Measurements from ENCODE around the gene COX5B.

The COX5B gene

GRCh38 chr2:97653874-97654273 lies 8.0 kb downstream of the COX5B start:
- H3K27me3 ChIP-seq (replicated peaks in 2 of 5; ENCODE audit: control insufficient read depth in 4 of 5, insufficient read depth in 5 of 5, low read length in 4 of 5) = no peaks in the 10 kb centered on the region
- no peak for DNase-seq
- H3K27ac ChIP-seq (ENCODE audit: insufficient read depth in 1 of 2, low read depth in 1 of 2, low read length in 2 of 2, poor library complexity in 1 of 2, severe bottlenecking in 2 of 2) = no peak overlapping the region
- POLR2A ChIA-PET = no interaction called here
- no peaks in the 10 kb centered on the region for H3K4me1 ChIP-seq (ENCODE audit: control extremely low read depth in 1 of 4, control insufficient read depth in 4 of 4, insufficient read depth in 4 of 4, low read length in 3 of 4)
- peaks cover 9 to 64% (median 58%) of the 10 kb centered on the region in 4 experiments for H3K36me3 ChIP-seq (ENCODE audit: control insufficient read depth in 4 of 4, insufficient read depth in 4 of 4, low read length in 3 of 4)
- WGBS (ENCODE audit: insufficient coverage) = no CpG with 5 or more reads among the region's 1 CpG
- CTCF ChIA-PET = interaction anchor here (1.0 to 1.8 kb wide), 5 partner anchors 8 to 63 kb away, joined by 4 to 9 read pairs (median 5); partner anchors contain the start of gene ACTR1B
- no peak overlapping the region for H3K4me3 ChIP-seq (ENCODE audit: control insufficient read depth in 1 of 7, extremely low read depth in 1 of 7, insufficient read depth in 4 of 7, low read depth in 2 of 7, low read length in 6 of 7)
- peaks cover 0 to 20% (median 7%) of the 10 kb centered on the region in 5 experiments for H3K9me3 ChIP-seq (ENCODE audit: control extremely low read depth in 1 of 5, control insufficient read depth in 4 of 5, insufficient read depth in 2 of 5, low read depth in 1 of 5, low read length in 4 of 5)

GRCh38 chr2:97654309-97654708 lies 8.4 kb downstream of the COX5B start:
- Histone ChIP-seq H3K9me3 (ENCODE audit: control extremely low read depth in 1 of 5, control insufficient read depth in 4 of 5, insufficient read depth in 2 of 5, low read depth in 1 of 5, low read length in 4 of 5) (peaks cover 0 to 20% (median 7%) of the 10 kb centered on the region in 5 experiments), H3K27me3 (replicated peaks in 2 of 5; ENCODE audit: control insufficient read depth in 4 of 5, insufficient read depth in 5 of 5, low read length in 4 of 5) (no peaks in the 10 kb centered on the region), H3K4me3 (ENCODE audit: control insufficient read depth in 1 of 7, extremely low read depth in 1 of 7, insufficient read depth in 4 of 7, low read depth in 2 of 7, low read length in 6 of 7) (no peak overlapping the region), H3K4me1 (ENCODE audit: control extremely low read depth in 1 of 4, control insufficient read depth in 4 of 4, insufficient read depth in 4 of 4, low read length in 3 of 4) (no peaks in the 10 kb centered on the region), H3K27ac (ENCODE audit: insufficient read depth in 1 of 2, low read depth in 1 of 2, low read length in 2 of 2, poor library complexity in 1 of 2, severe bottlenecking in 2 of 2) (no peak overlapping the region), H3K36me3 (ENCODE audit: control insufficient read depth in 4 of 4, insufficient read depth in 4 of 4, low read length in 3 of 4) (peaks cover 7 to 64% (median 57%) of the 10 kb centered on the region in 4 experiments)
- 96% methylated on average over 5 of the region's 5 CpGs for WGBS (ENCODE audit: insufficient coverage)
- no peak for DNase-seq
- POLR2A ChIA-PET = no interaction called here
- CTCF ChIA-PET = interaction anchor here (1.1 to 1.8 kb wide), 4 partner anchors 8 to 63 kb away, joined by 4 to 9 read pairs (median 6); partner anchors contain the start of gene ACTR1B

GRCh38 chr2:97654791-97655190 lies 8.9 kb downstream of the COX5B start:
- peaks cover 0 to 20% (median 7%) of the 10 kb centered on the region in 5 experiments for H3K9me3 ChIP-seq (ENCODE audit: control extremely low read depth in 1 of 5, control insufficient read depth in 4 of 5, insufficient read depth in 2 of 5, low read depth in 1 of 5, low read length in 4 of 5)
- H3K4me1 ChIP-seq (ENCODE audit: control extremely low read depth in 1 of 4, control insufficient read depth in 4 of 4, insufficient read depth in 4 of 4, low read length in 3 of 4) = no peaks in the 10 kb centered on the region
- H3K4me3 ChIP-seq (ENCODE audit: control insufficient read depth in 1 of 7, extremely low read depth in 1 of 7, insufficient read depth in 4 of 7, low read depth in 2 of 7, low read length in 6 of 7) = no peak overlapping the region
- WGBS (ENCODE audit: insufficient coverage) = 100% methylated on average over 1 of the region's 2 CpGs
- ChIA-PET POLR2A (no interaction called here), CTCF (interaction anchor here (1.7 to 1.8 kb wide), 2 partner anchors 10 to 43 kb away, joined by 4 to 9 read pairs; partner anchors contain the start of gene ACTR1B)
- H3K27me3 ChIP-seq (replicated peaks in 2 of 5; ENCODE audit: control insufficient read depth in 4 of 5, insufficient read depth in 5 of 5, low read length in 4 of 5) = no peaks in the 10 kb centered on the region
- H3K36me3 ChIP-seq (ENCODE audit: control insufficient read depth in 4 of 4, insufficient read depth in 4 of 4, low read length in 3 of 4) = peaks cover 7 to 65% (median 57%) of the 10 kb centered on the region in 4 experiments
- DNase-seq = no peak
- no peak overlapping the region for H3K27ac ChIP-seq (ENCODE audit: insufficient read depth in 1 of 2, low read depth in 1 of 2, low read length in 2 of 2, poor library complexity in 1 of 2, severe bottlenecking in 2 of 2)

GRCh38 chr2:97656129-97656755 lies 10.4 kb downstream of the COX5B start:
- ChIA-PET POLR2A (no interaction called here), CTCF (no interaction called here)
- Histone ChIP-seq H3K4me1 (ENCODE audit: control extremely low read depth in 1 of 4, control insufficient read depth in 4 of 4, insufficient read depth in 4 of 4, low read length in 3 of 4) (peaks cover 0 to 11% (median 9%) of the 10 kb centered on the region in 4 experiments), H3K4me3 (ENCODE audit: control insufficient read depth in 1 of 7, extremely low read depth in 1 of 7, insufficient read depth in 4 of 7, low read depth in 2 of 7, low read length in 6 of 7) (no peak overlapping the region), H3K36me3 (ENCODE audit: control insufficient read depth in 4 of 4, insufficient read depth in 4 of 4, low read length in 3 of 4) (peaks cover 7 to 70% (median 61%) of the 10 kb centered on the region in 4 experiments), H3K9me3 (ENCODE audit: control extremely low read depth in 1 of 5, control insufficient read depth in 4 of 5, insufficient read depth in 2 of 5, low read depth in 1 of 5, low read length in 4 of 5) (peaks cover 0 to 20% (median 7%) of the 10 kb centered on the region in 5 experiments), H3K27me3 (replicated peaks in 2 of 5; ENCODE audit: control insufficient read depth in 4 of 5, insufficient read depth in 5 of 5, low read length in 4 of 5) (no peaks in the 10 kb centered on the region), H3K27ac (ENCODE audit: insufficient read depth in 1 of 2, low read depth in 1 of 2, low read length in 2 of 2, poor library complexity in 1 of 2, severe bottlenecking in 2 of 2) (no peak overlapping the region)
- WGBS (ENCODE audit: insufficient coverage) = 100% methylated on average over 4 of the region's 7 CpGs
- no peak for DNase-seq

GRCh38 chr2:97656905-97657587 lies 11.2 kb downstream of the COX5B start:
- Histone ChIP-seq H3K36me3 (ENCODE audit: control insufficient read depth in 4 of 4, insufficient read depth in 4 of 4, low read length in 3 of 4) (peaks cover 7 to 70% (median 61%) of the 10 kb centered on the region in 4 experiments), H3K9me3 (ENCODE audit: control extremely low read depth in 1 of 5, control insufficient read depth in 4 of 5, insufficient read depth in 2 of 5, low read depth in 1 of 5, low read length in 4 of 5) (peaks cover 0 to 20% (median 7%) of the 10 kb centered on the region in 5 experiments), H3K4me3 (ENCODE audit: control insufficient read depth in 1 of 7, extremely low read depth in 1 of 7, insufficient read depth in 4 of 7, low read depth in 2 of 7, low read length in 6 of 7) (no peak overlapping the region), H3K27ac (ENCODE audit: insufficient read depth in 1 of 2, low read depth in 1 of 2, low read length in 2 of 2, poor library complexity in 1 of 2, severe bottlenecking in 2 of 2) (no peak overlapping the region), H3K27me3 (replicated peaks in 2 of 5; ENCODE audit: control insufficient read depth in 4 of 5, insufficient read depth in 5 of 5, low read length in 4 of 5) (no peaks in the 10 kb centered on the region), H3K4me1 (ENCODE audit: control extremely low read depth in 1 of 4, control insufficient read depth in 4 of 4, insufficient read depth in 4 of 4, low read length in 3 of 4) (peaks cover 0 to 18% (median 16%) of the 10 kb centered on the region in 4 experiments)
- CTCF ChIA-PET = interaction anchor here (1.1 kb wide), 1 partner anchor 11 kb away, joined by 3 read pairs; the partner anchor contains the start of gene COX5B
- POLR2A ChIA-PET = no interaction called here
- 95% methylated on average over 12 of the region's 15 CpGs for WGBS (ENCODE audit: insufficient coverage)
- no peak for DNase-seq

- DNase-seq = no peak
- 97% methylated on average over 37 of the region's 37 CpGs for WGBS (ENCODE audit: insufficient coverage)
- Histone ChIP-seq H3K27ac (ENCODE audit: insufficient read depth in 1 of 2, low read depth in 1 of 2, low read length in 2 of 2, poor library complexity in 1 of 2, severe bottlenecking in 2 of 2) (no peak overlapping the region), H3K27me3 (replicated peaks in 2 of 5; ENCODE audit: control insufficient read depth in 4 of 5, insufficient read depth in 5 of 5, low read length in 4 of 5) (no peaks in the 10 kb centered on the region), H3K4me1 (ENCODE audit: control extremely low read depth in 1 of 4, control insufficient read depth in 4 of 4, insufficient read depth in 4 of 4, low read length in 3 of 4) (peaks cover 3 to 29% (median 26%) of the 10 kb centered on the region in 4 experiments), H3K36me3 (ENCODE audit: control insufficient read depth in 4 of 4, insufficient read depth in 4 of 4, low read length in 3 of 4) (peaks cover 7 to 70% (median 61%) of the 10 kb centered on the region in 4 experiments), H3K9me3 (ENCODE audit: control extremely low read depth in 1 of 5, control insufficient read depth in 4 of 5, insufficient read depth in 2 of 5, low read depth in 1 of 5, low read length in 4 of 5) (peaks cover 0 to 20% (median 7%) of the 10 kb centered on the region in 5 experiments), H3K4me3 (ENCODE audit: control insufficient read depth in 1 of 7, extremely low read depth in 1 of 7, insufficient read depth in 4 of 7, low read depth in 2 of 7, low read length in 6 of 7) (no peak overlapping the region)
- CTCF ChIA-PET = interaction anchor here (1.1 kb wide), 1 partner anchor 12 kb away, joined by 3 read pairs; the partner anchor contains the start of gene COX5B
- POLR2A ChIA-PET = no interaction called here
Observed at GRCh38 chr2:97657986-97658690, 12.3 kb downstream of the COX5B start.
